Stomach smooth muscle (tissue), 2 donors: ENCODE results near the gene C9orf43.

Source experiments
- H3K27ac ChIP-seq: one replicate; pipeline ENCODE4 v1.7.0; 2013; ENCODE audit warnings: mild to moderate bottlenecking, low read length, inconsistent platforms
- H3K27me3 ChIP-seq, 2 donors: one replicate each; pipeline ENCODE4 v1.7.0; 2013; ENCODE audit warnings: low read length in 2 of 2; ENCODE audit not compliant: insufficient read depth in 2 of 2, control insufficient read depth in 1 of 2
- H3K36me3 ChIP-seq, 2 donors: one replicate each; pipeline ENCODE4 v1.7.0; 2013; ENCODE audit warnings: low read length in 2 of 2; ENCODE audit not compliant: control insufficient read depth in 2 of 2, insufficient read depth in 2 of 2
- H3K4me1 ChIP-seq: one replicate; pipeline ENCODE4 v1.7.0; 2013; ENCODE audit warnings: low read length; ENCODE audit not compliant: control insufficient read depth, insufficient read depth
- H3K4me3 ChIP-seq, 2 donors: one replicate each; pipeline ENCODE4 v1.7.0; 2013; ENCODE audit warnings: low read length in 2 of 2
- H3K9ac ChIP-seq, 2 donors: one replicate each; pipeline ENCODE4 v1.7.0; 2013; ENCODE audit warnings: low read length in 2 of 2, mild to moderate bottlenecking in 1 of 2
- H3K9me3 ChIP-seq, 2 donors: one replicate each; pipeline ENCODE4 v1.7.0; 2013; ENCODE audit warnings: low read length in 2 of 2; ENCODE audit not compliant: control insufficient read depth in 2 of 2
- donor health status: healthy.
- donor health status: Pancreatic carcinoma.

Gene C9orf43

DNA sequence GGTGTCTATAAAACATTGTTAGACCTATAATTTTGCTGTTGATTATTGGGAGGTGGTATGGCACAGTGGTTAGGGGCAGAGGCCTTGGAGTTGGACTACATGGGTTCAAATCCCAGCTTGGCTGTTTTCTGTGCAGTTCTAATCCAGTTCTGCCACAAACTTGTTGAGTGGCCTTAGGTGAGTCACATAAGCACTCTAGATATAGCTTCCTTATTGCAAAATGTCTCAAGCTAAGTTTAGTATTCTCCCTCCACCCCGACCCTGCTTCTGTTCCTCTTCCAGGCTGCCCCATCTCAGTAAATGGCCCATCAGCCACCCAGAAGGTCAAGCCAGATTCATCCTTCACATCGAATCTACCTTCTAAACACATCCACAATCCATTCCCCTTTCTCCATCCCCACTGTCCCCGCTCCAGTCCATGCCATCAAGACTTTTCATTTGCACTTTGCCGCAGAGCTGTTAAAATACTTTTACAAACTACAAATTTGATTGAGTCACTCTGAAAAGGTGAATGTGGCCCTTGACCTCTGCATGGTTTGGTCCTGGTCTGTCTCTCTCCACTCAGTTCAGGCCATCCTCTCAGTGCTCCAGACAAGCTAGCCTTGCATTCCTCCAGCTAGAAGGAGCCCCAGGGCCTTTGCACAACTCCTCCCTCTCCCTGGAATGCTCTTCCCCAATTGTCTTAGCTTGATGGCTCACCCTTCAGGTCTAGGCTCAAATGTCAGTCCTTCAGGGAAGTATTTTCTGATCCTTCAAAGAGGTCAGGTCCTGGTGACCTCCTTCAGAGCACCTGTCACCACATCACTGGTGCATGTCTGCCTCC is 23.8 kb upstream of the C9orf43 start:
- Histone ChIP-seq H3K27me3 (no peaks in the 10 kb centered on the region), H3K4me1 (no peaks in the 10 kb centered on the region), H3K4me3 (no peak overlapping the region), H3K9me3 (no peaks in the 10 kb centered on the region), H3K36me3 (peaks cover 31 to 39% of the 10 kb centered on the region in 2 donors), H3K27ac (no peak overlapping the region), H3K9ac (no peak overlapping the region)

DNA sequence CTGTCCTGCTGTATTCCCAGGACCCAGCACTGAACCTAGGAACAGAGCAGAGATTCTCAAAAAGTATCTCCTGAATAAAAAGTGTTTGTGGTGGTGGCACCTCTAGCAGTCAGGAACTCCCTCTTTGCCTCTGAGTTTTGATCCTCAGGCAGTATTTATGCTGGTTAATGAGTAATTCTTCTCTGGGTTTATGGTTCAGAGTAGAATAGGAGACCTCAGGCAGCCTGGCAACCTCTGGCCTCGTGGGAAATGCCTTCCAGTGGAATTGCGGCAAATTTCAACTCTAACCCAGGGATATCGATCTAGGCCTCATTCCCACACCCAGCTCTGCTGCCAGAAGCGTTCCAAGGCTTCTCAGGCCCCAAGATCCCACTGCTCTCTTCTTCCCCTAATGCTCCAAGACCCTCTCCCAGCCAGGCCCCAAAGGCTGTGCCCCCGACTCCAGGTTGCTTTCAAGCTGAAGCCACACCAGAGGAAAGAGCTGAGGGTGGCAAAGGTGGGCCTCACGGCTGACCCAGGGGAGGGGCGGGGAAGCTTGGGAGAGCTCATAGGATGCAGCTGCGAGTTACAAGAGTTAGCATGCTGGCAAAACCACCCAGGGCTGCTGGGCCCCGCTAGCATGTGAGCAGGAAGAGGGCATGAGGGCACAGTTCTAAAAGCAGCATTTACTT is 22.9 kb upstream of the C9orf43 start:
- H3K27me3 ChIP-seq: no peaks in the 10 kb centered on the region
- H3K4me3 ChIP-seq: no peak overlapping the region
- H3K36me3 ChIP-seq: peaks cover 38 to 44% of the 10 kb centered on the region in 2 donors
- H3K27ac ChIP-seq: no peak overlapping the region
- H3K9me3 ChIP-seq: no peaks in the 10 kb centered on the region
- H3K4me1 ChIP-seq: no peaks in the 10 kb centered on the region
- no peak overlapping the region for H3K9ac ChIP-seq

DNA sequence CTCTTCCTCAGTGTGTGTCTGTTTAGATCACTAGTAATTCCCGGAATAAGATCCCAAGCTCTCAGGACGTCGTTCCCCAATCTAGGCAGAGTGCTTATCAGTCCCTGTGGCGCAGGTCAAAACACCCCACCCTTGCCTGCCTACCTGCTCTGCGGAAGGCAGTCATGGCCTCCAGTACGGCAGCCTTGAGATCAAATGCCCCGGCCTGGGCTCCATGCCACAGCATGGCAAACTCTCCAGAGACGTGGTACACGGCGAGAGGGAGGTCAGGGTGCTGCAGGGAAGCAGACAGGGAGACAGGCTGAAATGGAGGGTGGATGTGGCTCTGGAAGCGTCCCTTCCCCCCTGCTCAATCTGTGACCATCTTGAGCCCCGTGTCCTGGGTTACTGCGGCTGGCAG is 21.7 kb upstream of the C9orf43 start:
- no peak overlapping the region for H3K4me3 ChIP-seq
- H3K9me3 ChIP-seq: no peaks in the 10 kb centered on the region
- H3K27me3 ChIP-seq: no peaks in the 10 kb centered on the region
- no peaks in the 10 kb centered on the region for H3K4me1 ChIP-seq
- H3K9ac ChIP-seq: no peak overlapping the region
- H3K27ac ChIP-seq: no peak overlapping the region
- peaks cover 38 to 48% of the 10 kb centered on the region in 2 donors for H3K36me3 ChIP-seq

DNA sequence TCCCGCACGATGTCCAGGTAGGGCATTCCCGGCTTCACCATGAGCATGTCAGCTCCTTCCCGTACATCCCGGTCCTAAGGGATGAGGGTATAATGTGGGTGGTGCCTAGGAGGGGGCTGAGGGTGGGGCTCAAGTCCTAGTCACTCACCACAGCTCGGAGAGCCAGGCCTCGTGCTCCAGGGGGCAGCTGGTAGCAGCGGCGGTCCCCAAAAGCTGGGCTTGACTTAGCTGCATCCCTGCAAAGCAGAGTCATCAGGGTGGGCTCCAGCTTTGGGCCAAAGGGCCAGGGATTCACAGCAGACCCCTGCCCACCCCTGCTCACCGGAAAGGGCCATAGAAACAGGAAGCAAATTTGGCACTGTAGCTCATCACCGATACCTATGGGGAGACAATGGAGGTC is 21.1 kb upstream of the C9orf43 start:
- H3K9ac ChIP-seq: no peak overlapping the region
- H3K27me3 ChIP-seq: no peaks in the 10 kb centered on the region
- no peaks in the 10 kb centered on the region for H3K4me1 ChIP-seq
- H3K9me3 ChIP-seq: no peaks in the 10 kb centered on the region
- no peak overlapping the region for H3K4me3 ChIP-seq
- H3K36me3 ChIP-seq: peaks cover 38 to 48% of the 10 kb centered on the region in 2 donors
- H3K27ac ChIP-seq: no peak overlapping the region

DNA sequence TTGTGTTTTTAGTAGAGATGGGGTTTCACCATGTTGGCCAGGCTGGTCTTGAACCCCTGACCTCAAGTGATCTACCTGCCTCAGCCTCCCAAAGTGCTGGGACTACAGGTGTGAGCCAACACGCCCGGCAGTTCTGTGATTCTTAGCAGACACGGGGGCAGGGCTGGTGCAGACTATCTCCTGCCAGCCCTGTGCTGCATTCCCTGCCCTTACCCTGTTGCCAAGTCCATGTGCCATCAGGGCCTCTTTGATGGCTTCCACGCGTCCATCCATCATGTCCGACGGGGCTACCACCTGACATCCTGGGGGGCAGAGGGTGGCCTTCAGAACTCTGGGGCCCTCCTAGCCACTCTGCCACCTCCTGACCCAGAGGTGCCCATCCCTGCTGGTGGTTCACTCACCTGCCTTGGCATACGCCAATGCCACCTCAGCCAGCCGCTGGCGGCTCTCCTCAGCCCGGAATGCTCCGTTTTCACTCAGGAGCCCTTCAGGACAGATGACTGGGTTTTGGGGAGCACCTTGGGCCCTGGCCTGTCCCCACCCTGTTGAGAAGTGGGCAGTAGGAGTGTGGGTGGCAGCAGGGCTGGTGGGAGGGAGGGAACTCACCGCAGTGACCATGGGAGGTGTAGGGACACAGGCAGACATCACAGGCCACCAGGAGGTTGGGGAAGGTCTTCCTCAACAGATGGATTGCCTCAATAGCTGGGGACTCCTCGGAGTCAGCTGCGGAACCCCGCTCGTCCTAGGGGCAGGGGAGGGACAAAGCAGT is 20.2 kb upstream of the C9orf43 start:
- Histone ChIP-seq H3K9ac (no peak overlapping the region), H3K9me3 (no peaks in the 10 kb centered on the region), H3K27ac (no peak overlapping the region), H3K36me3 (peaks cover 38 to 48% of the 10 kb centered on the region in 2 donors), H3K4me3 (no peak overlapping the region), H3K4me1 (no peaks in the 10 kb centered on the region), H3K27me3 (no peaks in the 10 kb centered on the region)

GRCh38 chr9:113391917-113392316 is 18.6 kb upstream of the C9orf43 start:
- no peak overlapping the region for H3K4me3 ChIP-seq
- no peak overlapping the region for H3K9ac ChIP-seq
- H3K4me1 ChIP-seq: no peaks in the 10 kb centered on the region
- H3K27me3 ChIP-seq: no peaks in the 10 kb centered on the region
- H3K27ac ChIP-seq: no peak overlapping the region
- no peaks in the 10 kb centered on the region for H3K9me3 ChIP-seq
- peaks cover 36 to 52% of the 10 kb centered on the region in 2 donors for H3K36me3 ChIP-seq

GRCh38 chr9:113393281-113393680 is 17.3 kb upstream of the C9orf43 start:
- Histone ChIP-seq H3K36me3 (peaks cover 29 to 40% of the 10 kb centered on the region in 2 donors), H3K4me1 (no peaks in the 10 kb centered on the region), H3K27ac (no peak overlapping the region), H3K9ac (no peak overlapping the region), H3K27me3 (no peaks in the 10 kb centered on the region), H3K9me3 (no peaks in the 10 kb centered on the region), H3K4me3 (no peak overlapping the region)

DNA sequence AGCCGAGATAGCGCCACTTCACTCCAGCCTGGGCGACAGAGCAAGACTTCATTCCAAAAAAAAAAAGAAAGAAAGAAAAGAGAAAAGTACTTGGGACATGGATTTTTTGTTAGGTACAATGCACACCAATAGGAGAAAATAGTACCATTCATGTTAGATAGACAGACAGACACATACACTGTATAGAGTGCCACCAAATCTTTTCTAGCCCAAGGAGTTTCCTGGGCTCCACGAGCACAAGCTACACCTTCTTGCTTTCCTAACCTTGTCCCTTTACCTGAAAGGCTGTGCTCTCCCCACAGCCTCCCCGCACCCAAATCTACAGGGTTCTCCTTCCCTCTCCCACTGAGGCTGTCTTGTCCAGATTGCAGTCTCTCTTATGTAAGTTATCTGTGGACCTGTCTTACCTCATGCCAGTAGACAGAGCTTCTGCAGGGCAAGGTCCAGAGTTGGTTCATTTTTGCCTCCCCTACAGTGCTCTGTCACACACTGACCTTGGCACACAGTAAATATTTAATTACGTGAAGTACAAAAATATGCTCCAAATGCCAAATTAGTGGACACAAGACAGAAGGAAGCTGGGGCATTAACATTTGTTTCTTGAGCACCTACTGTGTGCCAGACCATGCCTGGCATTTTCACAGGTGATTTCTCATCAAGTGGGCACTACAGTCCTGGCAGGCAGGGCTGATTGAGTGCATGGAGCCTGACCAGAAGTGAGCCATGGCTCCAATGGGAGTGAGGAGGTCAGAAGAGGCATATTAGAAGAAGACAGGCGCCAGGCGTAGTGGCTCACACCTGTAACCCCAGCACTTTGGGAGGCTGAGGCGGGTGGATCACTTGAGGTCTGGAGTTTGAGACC is 15.3 kb upstream of the C9orf43 start:
- Histone ChIP-seq H3K27ac (no peak overlapping the region), H3K9me3 (no peaks in the 10 kb centered on the region), H3K4me3 (no peak overlapping the region), H3K9ac (no peak overlapping the region), H3K27me3 (no peaks in the 10 kb centered on the region), H3K4me1 (peaks cover 10% of the 10 kb centered on the region), H3K36me3 (peaks cover 21 to 25% of the 10 kb centered on the region in 2 donors)

- no peak overlapping the region for H3K9ac ChIP-seq
- H3K27ac ChIP-seq: no peak overlapping the region
- H3K4me1 ChIP-seq: peaks cover 19% of the 10 kb centered on the region
- peaks cover 3 to 9% of the 10 kb centered on the region in 2 donors for H3K36me3 ChIP-seq
- no peaks in the 10 kb centered on the region for H3K27me3 ChIP-seq
- no peaks in the 10 kb centered on the region for H3K9me3 ChIP-seq
- no peak overlapping the region for H3K4me3 ChIP-seq
Measured at GRCh38 chr9:113397203-113397631, 13.3 kb upstream of the C9orf43 start.

DNA sequence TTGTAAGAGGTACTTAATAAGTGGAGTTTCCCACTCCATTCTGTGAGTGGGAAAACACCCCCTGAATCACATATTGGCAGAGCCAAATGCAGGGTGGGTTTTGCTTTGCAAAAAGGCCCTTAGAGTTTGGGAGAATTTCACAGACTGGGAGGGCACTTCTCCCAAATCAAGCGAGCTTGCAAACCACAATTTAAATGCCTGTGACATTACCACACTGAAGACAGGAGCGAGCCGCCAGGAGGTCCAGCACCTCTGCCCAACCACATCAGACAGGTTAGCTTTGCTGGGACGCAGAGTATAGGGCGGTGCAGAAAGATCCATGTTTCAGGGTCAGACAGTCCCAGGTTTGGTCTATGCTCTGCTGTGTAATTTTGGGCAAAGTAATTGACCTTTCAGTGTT is 11.8 kb upstream of the C9orf43 start:
- H3K4me1 ChIP-seq: peaks cover 19% of the 10 kb centered on the region
- peaks cover 0 to 4% of the 10 kb centered on the region in 2 donors for H3K36me3 ChIP-seq
- no peak overlapping the region for H3K27ac ChIP-seq
- H3K4me3 ChIP-seq: no peak overlapping the region
- H3K27me3 ChIP-seq: no peaks in the 10 kb centered on the region
- H3K9ac ChIP-seq: no peak overlapping the region
- H3K9me3 ChIP-seq: no peaks in the 10 kb centered on the region
